A549 (cell line): Measurements from ENCODE around the gene TRAF3IP1.

Experiments used
- CEBPB ChIP-seq, 2 experiments: fragments of >200 bp in 1 of 2; sonication (Bioruptor Twin) in 1 of 2; formaldehyde crosslinking in 1 of 2; IDR thresholded peaks; 2 replicates each; pipeline ENCODE4 v1.6.1; 2012 to 2016
- CHD2 ChIP-seq: fragments of 150-350 bp; IDR thresholded peaks from 2 replicates; pipeline ENCODE4 v1.6.1; 2014; ENCODE audit warnings: low read length; ENCODE audit not compliant: partially characterized antibody
- CHD4 ChIP-seq: fragments of 200-600 bp; sonication (generic); IDR thresholded peaks from 2 replicates; pipeline ENCODE4 v1.6.1; 2016; ENCODE audit warnings: antibody characterized with exemption, mild to moderate bottlenecking, borderline replicate concordance
- ELK1 ChIP-seq: fragments of 150-350 bp; IDR thresholded peaks from 2 replicates; pipeline ENCODE4 v1.6.1; 2014; ENCODE audit warnings: low read depth, mild to moderate bottlenecking, low read length
- EP300 ChIP-seq, 2 experiments: fragments of >200 bp; sonication (Bioruptor Twin); formaldehyde crosslinking; IDR thresholded peaks; 2 replicates in 1 of 2; 3 replicates in 1 of 2; pipeline ENCODE4 v1.6.1; 2016 to 2017
- NFE2L2 ChIP-seq: fragments of 150-350 bp; conservative IDR thresholded peaks from 2 replicates; pipeline ENCODE4 v1.6.1; 2014; ENCODE audit warnings: low read length
- POLR2A ChIP-seq: IDR thresholded peaks from 2 replicates; pipeline ENCODE4 v1.6.1; 2012; ENCODE audit warnings: mild to moderate bottlenecking, low read length
- RFX5 ChIP-seq: fragments of 450-650 bp; IDR thresholded peaks from 2 replicates; pipeline ENCODE4 v1.7.1; 2014; ENCODE audit warnings: antibody characterized with exemption, mild to moderate bottlenecking, moderate library complexity
- SMC3 ChIP-seq: fragments of >200 bp; sonication (Bioruptor Twin); formaldehyde crosslinking; IDR thresholded peaks from 3 replicates; pipeline ENCODE4 v1.6.1; 2018; ENCODE audit warnings: inconsistent platforms
- SREBF2 ChIP-seq: fragments of 450-650 bp; IDR thresholded peaks from 2 replicates; pipeline ENCODE4 v1.6.1; 2014; ENCODE audit warnings: mild to moderate bottlenecking, moderate library complexity
- TF ChIP-seq, protein P1 (sequence below): fragments of >200 bp; sonication (Bioruptor Twin); formaldehyde crosslinking; IDR thresholded peaks from 3 replicates; pipeline ENCODE4 v1.5.1; 2016
- TF ChIP-seq, protein P2 (sequence below): IDR thresholded peaks from 2 replicates; pipeline ENCODE4 v1.6.1; 2012

DNA sequence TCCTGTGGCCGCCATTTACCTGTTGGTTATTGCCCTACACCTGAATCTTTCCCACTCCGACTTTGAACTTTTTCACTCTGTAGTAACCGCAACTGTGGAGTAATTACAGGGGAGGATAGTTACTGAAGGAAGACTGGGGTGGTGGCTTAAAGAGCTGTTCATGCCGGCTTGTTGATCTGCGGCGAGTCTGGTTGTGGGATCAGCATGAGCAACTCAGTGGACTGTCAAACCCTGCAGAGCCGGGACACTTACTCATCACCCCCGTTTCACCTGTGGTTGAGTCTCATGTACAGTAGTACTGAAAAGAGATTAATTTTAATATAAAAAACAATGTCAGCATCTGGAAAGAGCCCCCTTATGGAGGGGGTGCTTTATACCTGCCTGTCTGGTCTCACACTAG is 108.5 kb downstream of the TRAF3IP1 start:
- TF ChIP-seq POLR2A (no peak), CEBPB (IDR thresholded peaks at IDR 0.05) (no peak), ELK1 (no peak), EP300 (IDR thresholded peaks at IDR 0.05) (no peak), CHD2 (no peak), SMC3 (no peak), NFE2L2 (no peak), RFX5 (no peak), CHD4 (no peak), SREBF2 (no peak)
- TF ChIP-seq, protein P1, sequence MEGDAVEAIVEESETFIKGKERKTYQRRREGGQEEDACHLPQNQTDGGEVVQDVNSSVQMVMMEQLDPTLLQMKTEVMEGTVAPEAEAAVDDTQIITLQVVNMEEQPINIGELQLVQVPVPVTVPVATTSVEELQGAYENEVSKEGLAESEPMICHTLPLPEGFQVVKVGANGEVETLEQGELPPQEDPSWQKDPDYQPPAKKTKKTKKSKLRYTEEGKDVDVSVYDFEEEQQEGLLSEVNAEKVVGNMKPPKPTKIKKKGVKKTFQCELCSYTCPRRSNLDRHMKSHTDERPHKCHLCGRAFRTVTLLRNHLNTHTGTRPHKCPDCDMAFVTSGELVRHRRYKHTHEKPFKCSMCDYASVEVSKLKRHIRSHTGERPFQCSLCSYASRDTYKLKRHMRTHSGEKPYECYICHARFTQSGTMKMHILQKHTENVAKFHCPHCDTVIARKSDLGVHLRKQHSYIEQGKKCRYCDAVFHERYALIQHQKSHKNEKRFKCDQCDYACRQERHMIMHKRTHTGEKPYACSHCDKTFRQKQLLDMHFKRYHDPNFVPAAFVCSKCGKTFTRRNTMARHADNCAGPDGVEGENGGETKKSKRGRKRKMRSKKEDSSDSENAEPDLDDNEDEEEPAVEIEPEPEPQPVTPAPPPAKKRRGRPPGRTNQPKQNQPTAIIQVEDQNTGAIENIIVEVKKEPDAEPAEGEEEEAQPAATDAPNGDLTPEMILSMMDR = no peak
- TF ChIP-seq, protein P2, sequence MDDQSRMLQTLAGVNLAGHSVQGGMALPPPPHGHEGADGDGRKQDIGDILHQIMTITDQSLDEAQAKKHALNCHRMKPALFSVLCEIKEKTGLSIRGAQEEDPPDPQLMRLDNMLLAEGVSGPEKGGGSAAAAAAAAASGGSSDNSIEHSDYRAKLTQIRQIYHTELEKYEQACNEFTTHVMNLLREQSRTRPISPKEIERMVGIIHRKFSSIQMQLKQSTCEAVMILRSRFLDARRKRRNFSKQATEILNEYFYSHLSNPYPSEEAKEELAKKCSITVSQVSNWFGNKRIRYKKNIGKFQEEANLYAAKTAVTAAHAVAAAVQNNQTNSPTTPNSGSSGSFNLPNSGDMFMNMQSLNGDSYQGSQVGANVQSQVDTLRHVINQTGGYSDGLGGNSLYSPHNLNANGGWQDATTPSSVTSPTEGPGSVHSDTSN = no peak
